Peyer's patch (tissue), 4 donors: Measurements from ENCODE around the gene CD6.

Experiments used
- CTCF ChIP-seq, 6 experiments: fragments of 450-650 bp in 4 of 6; fragments of 200-600 bp in 2 of 6; sonication (generic) in 1 of 6; IDR thresholded peaks; one replicate each; pipeline ENCODE4 v1.5.1; 2017 to 2019; ENCODE audit warnings: antibody characterized with exemption in 6 of 6, mild to moderate bottlenecking in 3 of 6, moderate library complexity in 1 of 6
- POLR2A ChIP-seq, 2 donors: fragments of 450-650 bp; IDR thresholded peaks; one replicate each; pipeline ENCODE4 v1.5.1; 2017; ENCODE audit warnings: antibody characterized with exemption in 2 of 2, mild to moderate bottlenecking in 2 of 2, moderate library complexity in 2 of 2

- TF ChIP-seq CTCF (IDR thresholded peaks at IDR 0.05) (no peak), POLR2A (IDR thresholded peaks at IDR 0.05) (no peak)
These were observed 36.7 kb downstream of the CD6 start for GRCh38 chr11:61007956-61008896.
